ENCODE data around the gene NPIPB2.

NPIPB2 gene

DNA sequence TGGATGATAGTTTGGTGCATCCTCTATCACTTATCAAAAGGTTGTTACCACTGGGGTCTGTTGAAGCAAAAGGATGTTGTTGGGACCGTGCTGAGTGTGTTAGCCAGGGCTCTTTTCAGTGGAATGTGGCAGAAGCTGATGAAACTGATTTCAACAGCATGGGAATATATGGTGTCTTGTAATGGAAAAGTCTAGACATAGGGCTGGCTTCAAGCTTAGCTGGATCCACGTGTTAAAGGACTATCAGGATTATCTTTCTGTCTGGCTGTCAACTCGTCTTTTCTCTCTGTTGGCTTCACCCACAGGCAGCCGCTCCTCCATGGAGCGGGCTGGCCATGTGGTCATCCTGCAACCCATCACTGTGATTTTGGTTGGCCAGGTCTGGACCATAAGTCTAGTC is 43.4 kb upstream of the NPIPB2 start:
- TF ChIP-seq, protein P1, sequence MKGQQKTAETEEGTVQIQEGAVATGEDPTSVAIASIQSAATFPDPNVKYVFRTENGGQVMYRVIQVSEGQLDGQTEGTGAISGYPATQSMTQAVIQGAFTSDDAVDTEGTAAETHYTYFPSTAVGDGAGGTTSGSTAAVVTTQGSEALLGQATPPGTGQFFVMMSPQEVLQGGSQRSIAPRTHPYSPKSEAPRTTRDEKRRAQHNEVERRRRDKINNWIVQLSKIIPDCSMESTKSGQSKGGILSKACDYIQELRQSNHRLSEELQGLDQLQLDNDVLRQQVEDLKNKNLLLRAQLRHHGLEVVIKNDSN (IDR thresholded peaks at IDR 0.05): no peak
- TF ChIP-seq, protein P2, sequence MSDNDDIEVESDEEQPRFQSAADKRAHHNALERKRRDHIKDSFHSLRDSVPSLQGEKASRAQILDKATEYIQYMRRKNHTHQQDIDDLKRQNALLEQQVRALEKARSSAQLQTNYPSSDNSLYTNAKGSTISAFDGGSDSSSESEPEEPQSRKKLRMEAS (IDR thresholded peaks at IDR 0.05): no peak
- no peak for TF ChIP-seq EGR1 (IDR thresholded peaks at IDR 0.05)
- no peak for TF ChIP-seq TEAD4 (IDR thresholded peaks at IDR 0.05)
- no peak for TF ChIP-seq TCF12 (IDR thresholded peaks at IDR 0.05; ENCODE audit: low read depth)
- TF ChIP-seq CEBPB (IDR thresholded peaks at IDR 0.05): no peak
- TF ChIP-seq, protein P3, sequence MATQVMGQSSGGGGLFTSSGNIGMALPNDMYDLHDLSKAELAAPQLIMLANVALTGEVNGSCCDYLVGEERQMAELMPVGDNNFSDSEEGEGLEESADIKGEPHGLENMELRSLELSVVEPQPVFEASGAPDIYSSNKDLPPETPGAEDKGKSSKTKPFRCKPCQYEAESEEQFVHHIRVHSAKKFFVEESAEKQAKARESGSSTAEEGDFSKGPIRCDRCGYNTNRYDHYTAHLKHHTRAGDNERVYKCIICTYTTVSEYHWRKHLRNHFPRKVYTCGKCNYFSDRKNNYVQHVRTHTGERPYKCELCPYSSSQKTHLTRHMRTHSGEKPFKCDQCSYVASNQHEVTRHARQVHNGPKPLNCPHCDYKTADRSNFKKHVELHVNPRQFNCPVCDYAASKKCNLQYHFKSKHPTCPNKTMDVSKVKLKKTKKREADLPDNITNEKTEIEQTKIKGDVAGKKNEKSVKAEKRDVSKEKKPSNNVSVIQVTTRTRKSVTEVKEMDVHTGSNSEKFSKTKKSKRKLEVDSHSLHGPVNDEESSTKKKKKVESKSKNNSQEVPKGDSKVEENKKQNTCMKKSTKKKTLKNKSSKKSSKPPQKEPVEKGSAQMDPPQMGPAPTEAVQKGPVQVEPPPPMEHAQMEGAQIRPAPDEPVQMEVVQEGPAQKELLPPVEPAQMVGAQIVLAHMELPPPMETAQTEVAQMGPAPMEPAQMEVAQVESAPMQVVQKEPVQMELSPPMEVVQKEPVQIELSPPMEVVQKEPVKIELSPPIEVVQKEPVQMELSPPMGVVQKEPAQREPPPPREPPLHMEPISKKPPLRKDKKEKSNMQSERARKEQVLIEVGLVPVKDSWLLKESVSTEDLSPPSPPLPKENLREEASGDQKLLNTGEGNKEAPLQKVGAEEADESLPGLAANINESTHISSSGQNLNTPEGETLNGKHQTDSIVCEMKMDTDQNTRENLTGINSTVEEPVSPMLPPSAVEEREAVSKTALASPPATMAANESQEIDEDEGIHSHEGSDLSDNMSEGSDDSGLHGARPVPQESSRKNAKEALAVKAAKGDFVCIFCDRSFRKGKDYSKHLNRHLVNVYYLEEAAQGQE (IDR thresholded peaks at IDR 0.05; ENCODE audit: low read depth): no peak
- TF ChIP-seq NFIC (IDR thresholded peaks at IDR 0.05): no peak
- TF ChIP-seq ZBTB7A (IDR thresholded peaks at IDR 0.05; ENCODE audit: low read depth): no peak
- TF ChIP-seq TAF1 (IDR thresholded peaks at IDR 0.05; ENCODE audit: low read depth): no peak
- no peak for TF ChIP-seq YY1 (IDR thresholded peaks at IDR 0.05; ENCODE audit: low read depth)
- no peak for TF ChIP-seq EP300 (IDR thresholded peaks at IDR 0.05; ENCODE audit: borderline replicate concordance)

DNA sequence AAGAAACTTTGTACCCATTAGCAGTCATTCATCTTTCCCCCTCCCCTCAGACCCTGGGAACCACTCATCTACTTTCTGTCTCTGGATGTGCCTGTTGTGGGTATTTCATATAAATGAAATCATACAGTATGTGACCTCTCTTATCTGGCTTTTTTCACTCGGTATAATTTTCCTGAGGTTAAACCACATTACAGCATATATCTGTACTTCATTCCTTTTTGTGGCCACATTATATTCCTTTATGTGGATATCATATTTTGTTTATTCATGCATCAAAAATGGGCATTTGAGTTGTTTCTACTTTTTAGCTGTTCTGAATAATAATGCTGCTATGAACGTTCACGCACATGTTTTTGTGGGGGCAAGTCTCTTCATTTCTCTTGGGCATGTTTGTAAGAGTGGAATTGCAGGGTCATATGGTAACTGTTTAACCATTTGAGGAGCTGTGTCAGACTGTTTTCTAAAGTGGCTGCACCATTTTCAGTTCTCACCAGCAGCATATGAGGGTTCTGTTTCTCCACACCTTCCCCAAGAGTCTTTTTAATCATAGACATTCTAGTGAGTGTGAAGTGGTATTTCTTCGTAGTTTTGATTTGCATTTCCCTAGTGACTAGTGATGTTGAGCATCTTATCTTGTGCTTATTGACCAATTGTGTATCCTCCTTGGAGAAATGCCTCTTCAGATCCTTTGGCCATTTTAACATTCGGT is 38.4 kb upstream of the NPIPB2 start:
- no peak for TF ChIP-seq TAF1 (IDR thresholded peaks at IDR 0.05; ENCODE audit: low read depth)
- TF ChIP-seq, protein P3 (IDR thresholded peaks at IDR 0.05; ENCODE audit: low read depth): no peak

DNA sequence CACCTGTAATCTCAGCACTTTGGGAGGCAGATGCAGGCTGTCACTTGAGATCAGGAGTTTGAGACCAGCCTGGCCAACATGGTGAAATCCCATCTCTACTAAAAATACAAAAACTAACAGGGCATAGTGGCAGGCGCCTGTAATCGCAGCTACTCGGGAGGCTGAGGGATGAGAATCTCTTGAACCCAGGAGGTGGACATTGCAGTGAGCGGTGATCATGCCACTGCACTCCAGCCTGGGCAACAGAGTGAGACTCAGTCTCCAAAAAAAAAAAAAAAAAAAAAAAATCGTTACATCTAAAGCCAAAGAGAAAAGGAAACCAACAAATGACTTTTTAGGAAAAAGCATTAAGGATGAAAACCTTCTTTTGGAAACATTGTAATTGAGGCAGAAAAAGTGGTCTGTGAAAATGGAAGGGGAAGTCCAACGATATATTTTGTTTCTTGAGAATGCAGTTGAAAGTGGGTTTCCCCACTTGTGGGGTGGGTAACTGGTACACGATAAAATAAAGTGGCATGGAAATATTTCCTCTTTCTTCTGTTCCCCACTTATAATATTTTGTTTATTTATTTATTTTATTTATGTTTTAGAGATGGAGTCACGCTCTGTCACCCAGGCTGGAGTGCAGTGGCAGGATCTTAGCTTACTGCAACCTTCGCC is 37.3 kb upstream of the NPIPB2 start:
- TF ChIP-seq NFIC (IDR thresholded peaks at IDR 0.05) (no peak), ZBTB7A (IDR thresholded peaks at IDR 0.05; ENCODE audit: low read depth) (no peak), TEAD4 (IDR thresholded peaks at IDR 0.05) (no peak), FOXM1 (IDR thresholded peaks at IDR 0.05; ENCODE audit: borderline replicate concordance, low read depth) (no peak), CEBPB (IDR thresholded peaks at IDR 0.05) (no peak)
- TF ChIP-seq, protein P3 (IDR thresholded peaks at IDR 0.05; ENCODE audit: low read depth): no peak

DNA sequence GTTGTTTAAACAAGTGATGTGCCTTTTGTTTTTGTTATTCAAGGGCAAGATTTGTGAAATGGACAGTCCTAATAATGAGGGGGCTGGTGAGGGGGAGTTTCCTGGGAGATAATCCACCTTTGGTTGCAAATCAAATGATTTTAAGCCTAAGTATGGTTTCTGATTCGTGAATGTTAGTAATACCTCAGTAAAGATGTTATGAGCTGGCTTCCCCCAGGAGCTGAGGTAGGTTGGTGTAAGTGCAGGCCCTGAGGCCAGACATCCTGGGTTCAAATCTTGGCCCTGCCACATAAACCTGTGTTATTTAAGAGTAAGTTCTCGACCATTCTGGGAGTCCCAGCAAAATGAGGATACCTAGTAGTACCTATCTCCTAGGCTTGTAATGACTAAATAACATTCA is 36.2 kb upstream of the NPIPB2 start:
- TF ChIP-seq TAF1 (IDR thresholded peaks at IDR 0.05; ENCODE audit: low read depth): no peak
- no peak for TF ChIP-seq NFIC (IDR thresholded peaks at IDR 0.05)
- TF ChIP-seq TEAD4 (IDR thresholded peaks at IDR 0.05): no peak
- TF ChIP-seq, protein P1 (IDR thresholded peaks at IDR 0.05): no peak
- no peak for TF ChIP-seq EGR1 (IDR thresholded peaks at IDR 0.05)
- no peak for TF ChIP-seq FOXM1 (IDR thresholded peaks at IDR 0.05; ENCODE audit: borderline replicate concordance, low read depth)
- no peak for TF ChIP-seq YY1 (IDR thresholded peaks at IDR 0.05; ENCODE audit: low read depth)
- TF ChIP-seq EP300 (IDR thresholded peaks at IDR 0.05; ENCODE audit: borderline replicate concordance): no peak
- TF ChIP-seq TCF12 (IDR thresholded peaks at IDR 0.05; ENCODE audit: low read depth): no peak
- no peak for TF ChIP-seq CREB1 (IDR thresholded peaks at IDR 0.05; ENCODE audit: low read depth)
- TF ChIP-seq, protein P3 (IDR thresholded peaks at IDR 0.05; ENCODE audit: low read depth): no peak
- no peak for TF ChIP-seq ZBTB7A (IDR thresholded peaks at IDR 0.05; ENCODE audit: low read depth)
- TF ChIP-seq, protein P2 (IDR thresholded peaks at IDR 0.05): no peak
- no peak for TF ChIP-seq RAD21 (IDR thresholded peaks at IDR 0.05; ENCODE audit: low read depth)
